DMS114 treated with DMSO at 0.1 percent for 48 hours (cell line): ENCODE results near the gene ITGB6.

Source experiments
- DNase-seq: peaks from one replicate; lab custom pipeline; 2025; ENCODE audit not compliant: unreplicated experiment; lab: John Stamatoyannopoulos, UW

ITGB6 gene

GRCh38 chr2:160096409-160096808, 103.7 kb downstream of the ITGB6 start:
- DNase-seq, result no peak

- no peak for DNase-seq
Observed at GRCh38 chr2:160092445-160092844, 107.6 kb downstream of the ITGB6 start.

- no peak for DNase-seq
Observed at GRCh38 chr2:160091381-160091780, 108.7 kb downstream of the ITGB6 start.

- no peak for DNase-seq
Observed at GRCh38 chr2:160087854-160088745, 112.0 kb downstream of the ITGB6 start.

- DNase-seq, result no peak
Observed at GRCh38 chr2:160085662-160086061, 114.4 kb downstream of the ITGB6 start.

- DNase-seq, result no peak
Observed at GRCh38 chr2:160077912-160078810, 121.9 kb downstream of the ITGB6 start.

GRCh38 chr2:160076914-160077313, 123.2 kb downstream of the ITGB6 start:
- DNase-seq, result no peak

- no peak for DNase-seq
Observed at GRCh38 chr2:160076241-160076640, 123.8 kb downstream of the ITGB6 start.

- no peak for DNase-seq
Observed at GRCh38 chr2:160075171-160075570, 124.9 kb downstream of the ITGB6 start.

GRCh38 chr2:160073284-160073888, 126.7 kb downstream of the ITGB6 start:
- DNase-seq, result no peak

- no peak for DNase-seq
Observed at GRCh38 chr2:160068906-160069305, 131.2 kb downstream of the ITGB6 start.

- no peak for DNase-seq
Observed at GRCh38 chr2:160064916-160065315, 135.2 kb downstream of the ITGB6 start.

- DNase-seq, result no peak
Observed at GRCh38 chr2:160063879-160064612, 136.0 kb downstream of the ITGB6 start.

- DNase-seq, result no peak
Observed at GRCh38 chr2:160063271-160063670, 136.8 kb downstream of the ITGB6 start.

GRCh38 chr2:160062292-160063005, 137.6 kb downstream of the ITGB6 start, which contains the start of gene PLA2R1:
PLA2R1 (minus strand) TSS chr2:160062615; CDS start chr2:160062403, 212 bp downstream.
- DNase-seq, result no peak

- no peak for DNase-seq
Observed at GRCh38 chr2:160061944-160062291, 138.2 kb downstream of the ITGB6 start.

GRCh38 chr2:160061533-160061932, 138.5 kb downstream of the ITGB6 start:
- no peak for DNase-seq

- DNase-seq, result no peak
Observed at GRCh38 chr2:160060297-160060696, 139.8 kb downstream of the ITGB6 start.

GRCh38 chr2:160057356-160057755, 142.7 kb downstream of the ITGB6 start:
- DNase-seq, result no peak

- no peak for DNase-seq
Observed at GRCh38 chr2:160055726-160056108, 144.4 kb downstream of the ITGB6 start.
